CD14-positive monocyte (primary cell): ENCODE measurements around the gene MRTFB. TPM values are rescaled to one million over a fixed set of nuclear protein-coding genes. Genes with fewer than 3 reads are reported as not detected.

Experiments used
- DNase-seq, 3 donors: peaks; one replicate each; pipeline ENCODE4 v3.0.0-alpha.2; 2011 to 2022
- H2AFZ ChIP-seq: 2 replicates; pipeline ENCODE4 v1.6.0; 2012; ENCODE audit warnings: mild to moderate bottlenecking, low read depth, low read length, inconsistent platforms; ENCODE audit not compliant: insufficient read depth, poor library complexity, severe bottlenecking
- H3K27ac ChIP-seq, 2 donors: 1 replicate in 1 of 2; 2 replicates in 1 of 2; pipeline ENCODE4 v1.5.1; 2012 to 2013; ENCODE audit warnings: low read length in 2 of 2, control low read depth in 1 of 2, inconsistent platforms in 1 of 2, low read depth in 1 of 2, mild to moderate bottlenecking in 1 of 2
- H3K27me3 ChIP-seq, 2 donors: one replicate each; pipeline versions ENCODE4 v1.6.0 to v1.6.1; 2011 to 2013; ENCODE audit warnings: low read length in 2 of 2; ENCODE audit not compliant: control insufficient read depth in 2 of 2, insufficient read depth in 2 of 2
- H3K36me3 ChIP-seq, 2 donors: replicated peaks in 1 of 2; 1 replicate in 1 of 2; 2 replicates in 1 of 2; pipeline versions ENCODE4 v1.5.1 to v1.6.1; 2012 to 2013; ENCODE audit warnings: low read length in 2 of 2, control low read depth in 1 of 2, inconsistent platforms in 1 of 2, mild to moderate bottlenecking in 1 of 2; ENCODE audit not compliant: insufficient read depth in 2 of 2, control insufficient read depth in 1 of 2
- H3K4me1 ChIP-seq, 2 donors: 1 replicate in 1 of 2; 2 replicates in 1 of 2; pipeline versions ENCODE4 v1.5.1 to v1.6.1; 2012 to 2013; ENCODE audit warnings: low read length in 2 of 2, control low read depth in 1 of 2, inconsistent platforms in 1 of 2, mild to moderate bottlenecking in 1 of 2, moderate library complexity in 1 of 2; ENCODE audit not compliant: insufficient read depth in 2 of 2, control insufficient read depth in 1 of 2
- H3K4me2 ChIP-seq: replicated peaks from 2 replicates; pipeline ENCODE3; 2012; ENCODE audit warnings: low read length, moderate library complexity, mild to moderate bottlenecking; ENCODE audit not compliant: poor library complexity, severe bottlenecking; ENCODE audit errors: extremely low read depth
- H3K4me3 ChIP-seq, 3 experiments: fragments of 200-600 bp in 1 of 3; sonication (generic) in 1 of 3; replicated peaks in 1 of 3; 1 replicate in 2 of 3; 2 replicates in 1 of 3; pipeline ENCODE4 v1.5.1; 2011 to 2013; ENCODE audit warnings: low read length in 3 of 3, mild to moderate bottlenecking in 3 of 3, control low read depth in 2 of 3, low read depth in 2 of 3, inconsistent platforms in 1 of 3, moderate library complexity in 1 of 3
- H3K79me2 ChIP-seq: 2 replicates; pipeline ENCODE4 v1.6.0; 2012; ENCODE audit warnings: mild to moderate bottlenecking, control low read depth, inconsistent platforms, low read length, moderate library complexity; ENCODE audit not compliant: insufficient read depth
- H3K9ac ChIP-seq: 2 replicates; pipeline ENCODE4 v1.6.0; 2017; ENCODE audit warnings: low read length, mild to moderate bottlenecking; ENCODE audit not compliant: insufficient read depth, poor library complexity, severe bottlenecking
- H3K9me3 ChIP-seq, 2 donors: replicated peaks in 1 of 2; 1 replicate in 1 of 2; 2 replicates in 1 of 2; pipeline versions ENCODE4 v1.5.1 to v1.6.1; 2012 to 2013; ENCODE audit warnings: low read length in 2 of 2, control low read depth in 1 of 2; ENCODE audit not compliant: control insufficient read depth in 1 of 2, insufficient read depth in 1 of 2
- H4K20me1 ChIP-seq: 2 replicates; pipeline ENCODE4 v1.6.0; 2012; ENCODE audit warnings: mild to moderate bottlenecking, low read length, control low read depth, moderate library complexity; ENCODE audit not compliant: insufficient read depth
- H3K27ac Mint-ChIP-seq, 7 donors: one replicate each; pipeline ENCODE4 v1.8.0; 2020; ENCODE audit warnings: mild to moderate bottlenecking in 7 of 7, mixed read lengths in 7 of 7, moderate library complexity in 6 of 7, inconsistent platforms in 2 of 7
- H3K27me3 Mint-ChIP-seq, 3 donors: one replicate each; pipeline ENCODE4 v1.8.0; 2021 to 2022; ENCODE audit warnings: low read depth in 3 of 3, mild to moderate bottlenecking in 3 of 3, mixed read lengths in 3 of 3, moderate library complexity in 3 of 3, inconsistent platforms in 1 of 3
- H3K36me3 Mint-ChIP-seq, 2 donors: one replicate each; pipeline ENCODE4 v1.8.0; 2020; ENCODE audit warnings: mixed read lengths in 2 of 2, inconsistent platforms in 1 of 2, mild to moderate bottlenecking in 1 of 2
- H3K4me1 Mint-ChIP-seq: one replicate; pipeline ENCODE4 v1.8.0; 2020; ENCODE audit warnings: mild to moderate bottlenecking, mixed read lengths
- H3K4me3 Mint-ChIP-seq, 2 donors: one replicate each; pipeline ENCODE4 v1.8.0; 2020; ENCODE audit warnings: mild to moderate bottlenecking in 2 of 2, mixed read lengths in 2 of 2, moderate library complexity in 1 of 2
- H3K9me3 Mint-ChIP-seq, 7 donors: one replicate each; pipeline ENCODE4 v1.8.0; 2020 to 2022; ENCODE audit warnings: mixed read lengths in 7 of 7, mild to moderate bottlenecking in 6 of 7, moderate library complexity in 6 of 7, inconsistent platforms in 2 of 7
- CTCF ChIP-seq: fragments of 200-600 bp; IDR thresholded peaks from one replicate; pipeline ENCODE4 v1.8.0; 2022; ENCODE audit warnings: antibody characterized with exemption, mild to moderate bottlenecking
- WGBS: methylation state at CpG from one replicate; pipeline ENCODE4 v1.1.5; 2013; ENCODE audit warnings: missing lambda C conversion rate; ENCODE audit not compliant: insufficient coverage; 5-methylcytosine and 5-hydroxymethylcytosine counted together
- intact Hi-C, 2 donors: fragments of 100-400 bp; cut with micrococcal nuclease; formaldehyde crosslinking; loops; one replicate each; pipeline versions ENCODE4 v1.15.0 to v1.15.1; 2023
- polyA plus RNA-seq, 3 donors: library from polyadenylated mRNA; depleted of rRNA in 1 of 3; unstranded in 2 of 3; stranded (reverse) in 1 of 3; fragments of 300-500 nt in 2 of 3; fragments of >200 nt in 1 of 3; fragmentation: Illumina TruSeq in 2 of 3; gene quantifications; 1 replicate in 2 of 3; 2 replicates in 1 of 3; pipeline ENCODE4 v1.2.3, GENCODE V29; 2012 to 2021

Gene MRTFB
- polyA plus RNA-seq, 3 donors, result 0.69 to 1.4 (median 0.87) TPM

GRCh38 chr16:14232106-14232864 lies 161.2 kb downstream of the MRTFB start:
- no peak for TF ChIP-seq CTCF
- no peak overlapping the region for H3K9ac ChIP-seq
- no peak overlapping the region for H2AFZ ChIP-seq
- H3K4me3 ChIP-seq, result no peak overlapping the region
- H3K4me1 Mint-ChIP-seq, result no peaks in the 10 kb centered on the region
- no peaks in the 10 kb centered on the region for H3K27me3 ChIP-seq
- no peaks in the 10 kb centered on the region for H4K20me1 ChIP-seq
- peaks cover 0 to 2% (median under 1%) of the 10 kb centered on the region in 7 donors for H3K9me3 Mint-ChIP-seq
- peaks cover 0 to 2% of the 10 kb centered on the region in 2 donors for H3K9me3 ChIP-seq
- no peaks in the 10 kb centered on the region for H3K27me3 Mint-ChIP-seq
- H3K4me1 ChIP-seq, result no peaks in the 10 kb centered on the region
- H3K4me3 Mint-ChIP-seq, result no peak overlapping the region
- no peak overlapping the region for H3K27ac ChIP-seq
- H3K36me3 ChIP-seq, result no peaks in the 10 kb centered on the region
- no peak for DNase-seq
- H3K36me3 Mint-ChIP-seq, result peaks cover 0 to 3% of the 10 kb centered on the region in 2 donors
- no peaks in the 10 kb centered on the region for H3K79me2 ChIP-seq
- H3K4me2 ChIP-seq, result no peak overlapping the region
- intact Hi-C loops, result no loop called here
- 100% methylated on average over 1 of the region's 9 CpGs for WGBS
- H3K27ac Mint-ChIP-seq, result no peak overlapping the region

- no peak overlapping the region for H3K9ac ChIP-seq
- intact Hi-C loops, result no loop called here
- H3K27ac ChIP-seq, result no peak overlapping the region
- no peaks in the 10 kb centered on the region for H4K20me1 ChIP-seq
- H3K4me2 ChIP-seq, result no peak overlapping the region
- TF ChIP-seq CTCF, result no peak
- no peaks in the 10 kb centered on the region for H3K27me3 ChIP-seq
- no peak overlapping the region for H2AFZ ChIP-seq
- Mint-ChIP-seq H3K27ac (no peak overlapping the region), H3K4me3 (no peak overlapping the region), H3K36me3 (peaks cover 3 to 7% of the 10 kb centered on the region in 2 donors), H3K9me3 (no peaks in the 10 kb centered on the region), H3K27me3 (no peaks in the 10 kb centered on the region), H3K4me1 (no peaks in the 10 kb centered on the region)
- no peaks in the 10 kb centered on the region for H3K9me3 ChIP-seq
- no peaks in the 10 kb centered on the region for H3K36me3 ChIP-seq
- no peak overlapping the region for H3K4me3 ChIP-seq
- H3K79me2 ChIP-seq, result no peaks in the 10 kb centered on the region
- H3K4me1 ChIP-seq, result no peaks in the 10 kb centered on the region
- DNase-seq, result no peak
- 96% methylated on average over 4 of the region's 5 CpGs for WGBS
Observed at GRCh38 chr16:14236401-14236800, 165.3 kb downstream of the MRTFB start.
